D341Med (cell line): ENCODE results near the gene ODAPH.

ENCODE experiments used
- DNase-seq: peaks from one replicate; pipeline ENCODE4 v3.0.0; 2012; ENCODE audit warnings: low spot score

Gene ODAPH

DNA sequence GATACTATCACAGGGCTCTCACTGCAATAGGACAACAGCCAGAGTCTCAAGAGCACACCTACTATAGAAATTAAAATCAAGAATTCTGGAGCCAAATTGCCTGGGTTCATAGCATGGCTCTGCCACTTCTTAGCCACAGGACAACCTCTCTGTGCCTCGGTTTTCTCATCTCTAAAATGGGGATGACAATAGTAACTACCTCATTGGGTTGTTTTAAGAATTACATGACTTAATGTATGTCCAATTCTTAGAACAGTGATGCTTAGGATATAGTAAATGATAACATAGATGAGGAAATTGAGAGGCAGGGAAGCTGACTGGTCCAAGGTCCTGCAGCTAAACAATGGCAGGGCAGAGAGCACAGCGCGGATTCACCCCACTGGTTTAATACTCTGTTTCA, 11.0 kb upstream of the ODAPH start:
- no peak for DNase-seq

DNA sequence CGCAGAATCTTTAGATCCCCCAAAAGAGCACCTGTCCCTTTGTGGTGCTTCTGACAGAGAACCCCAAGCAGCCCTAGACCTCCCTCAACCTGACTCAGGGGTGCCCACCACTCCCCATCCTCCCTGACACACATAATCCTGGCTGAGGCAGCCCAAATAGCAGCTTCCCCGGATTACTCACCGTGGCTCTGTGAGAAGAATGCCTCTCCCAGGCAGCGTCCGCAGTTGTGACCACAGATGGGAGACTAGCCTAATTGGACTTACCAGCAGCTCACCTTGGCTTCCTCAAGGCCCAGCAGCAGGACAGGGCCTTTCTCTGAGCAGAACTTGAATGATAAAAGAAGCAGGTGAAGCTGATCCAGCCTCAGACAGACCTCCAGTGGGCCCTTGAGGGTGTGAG, 10.3 kb upstream of the ODAPH start:
- DNase-seq, result no peak

GRCh38 chr4:75547647-75548387, 8.0 kb upstream of the ODAPH start:
- DNase-seq, result no peak

GRCh38 chr4:75549019-75549418, 6.8 kb upstream of the ODAPH start:
- no peak for DNase-seq

DNA sequence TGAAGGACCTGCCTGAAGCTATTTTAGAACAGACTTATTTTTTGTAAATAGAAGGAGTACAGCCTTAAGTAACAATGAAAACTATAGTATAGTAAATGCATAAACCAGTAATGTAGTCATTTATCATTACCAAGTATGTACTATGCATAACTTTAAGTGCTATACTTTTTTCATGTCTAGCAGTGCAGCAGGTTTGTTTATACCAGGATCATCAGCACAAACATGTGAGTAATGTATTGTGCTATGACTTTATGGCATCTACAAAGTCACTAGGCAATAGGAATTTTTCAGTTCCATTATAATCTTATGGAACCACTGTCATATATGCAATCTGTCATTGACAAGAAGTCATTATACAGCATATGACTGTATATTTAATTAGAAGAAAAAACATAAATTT, 3.4 kb upstream of the ODAPH start:
- no peak for DNase-seq

DNA sequence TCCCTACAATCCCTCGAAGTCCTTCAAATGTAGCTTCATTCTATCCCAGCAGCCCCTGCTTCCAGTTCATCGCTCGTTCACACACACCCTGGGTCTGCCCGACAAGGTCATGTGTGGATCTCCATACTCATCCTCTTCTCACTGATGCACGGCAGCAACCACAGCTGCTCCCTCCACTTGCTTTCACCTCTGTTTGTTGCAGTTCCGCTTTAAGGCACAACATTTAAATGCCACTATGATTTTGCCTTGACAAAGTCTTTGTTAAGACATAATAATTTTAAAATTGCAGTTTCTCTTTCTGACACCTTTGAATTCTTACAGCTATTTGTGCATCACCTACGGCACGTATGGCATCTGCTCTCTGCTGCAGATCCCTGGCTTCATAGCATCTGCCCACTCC, 1.8 kb downstream of the ODAPH start:
- no peak for DNase-seq

- DNase-seq, result no peak
Observed at GRCh38 chr4:75561789-75562188, 5.9 kb downstream of the ODAPH start.

- DNase-seq, result no peak
Observed at GRCh38 chr4:75564023-75564422, 8.2 kb downstream of the ODAPH start.

GRCh38 chr4:75565481-75565880, 9.6 kb downstream of the ODAPH start:
- DNase-seq, result no peak

DNA sequence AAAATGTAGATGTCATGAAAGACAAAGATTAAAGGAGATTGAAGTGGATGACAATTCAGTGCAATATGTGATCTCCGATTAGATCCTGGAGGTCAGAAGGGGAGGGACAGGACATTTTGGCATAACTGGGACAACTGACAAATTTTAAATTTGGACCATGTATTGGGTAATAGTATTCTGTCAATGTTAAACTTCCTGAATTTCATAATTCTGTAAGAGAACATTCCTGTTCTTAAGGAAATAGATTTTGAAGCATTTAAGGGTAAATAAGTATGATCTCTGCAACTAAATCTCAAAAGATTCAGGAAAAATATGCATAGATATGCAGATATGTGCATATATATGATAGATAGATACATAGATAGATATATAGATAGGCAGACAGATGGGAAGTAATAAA, 11.0 kb downstream of the ODAPH start:
- DNase-seq, result no peak

GRCh38 chr4:75567725-75568124, 11.9 kb downstream of the ODAPH start:
- no peak for DNase-seq

- no peak for DNase-seq
Observed at GRCh38 chr4:75584067-75584466, 28.2 kb downstream of the ODAPH start.

GRCh38 chr4:75593393-75593792, 37.5 kb downstream of the ODAPH start:
- DNase-seq, result no peak

GRCh38 chr4:75596061-75596460, 40.2 kb downstream of the ODAPH start:
- no peak for DNase-seq

DNA sequence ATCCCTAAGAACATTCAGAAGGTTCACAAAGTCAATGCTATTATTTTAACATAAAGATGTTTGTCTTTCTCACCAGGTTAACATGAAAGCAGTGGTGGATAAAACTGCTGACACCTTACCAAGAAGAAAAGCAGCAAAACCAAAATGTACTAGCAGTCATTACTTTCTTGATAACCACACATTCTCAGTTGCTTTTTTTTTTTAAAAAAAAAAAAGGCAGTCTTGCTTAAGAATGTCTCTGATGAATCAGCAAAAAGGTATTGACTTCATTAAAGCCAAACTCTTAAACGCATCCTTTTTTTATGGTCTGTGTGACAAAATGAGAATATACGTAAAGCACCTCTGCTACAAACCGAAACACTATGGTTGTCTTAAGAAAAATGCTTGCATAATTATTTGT, 42.5 kb downstream of the ODAPH start:
- no peak for DNase-seq

GRCh38 chr4:75599647-75600046, 43.8 kb downstream of the ODAPH start:
- no peak for DNase-seq

DNA sequence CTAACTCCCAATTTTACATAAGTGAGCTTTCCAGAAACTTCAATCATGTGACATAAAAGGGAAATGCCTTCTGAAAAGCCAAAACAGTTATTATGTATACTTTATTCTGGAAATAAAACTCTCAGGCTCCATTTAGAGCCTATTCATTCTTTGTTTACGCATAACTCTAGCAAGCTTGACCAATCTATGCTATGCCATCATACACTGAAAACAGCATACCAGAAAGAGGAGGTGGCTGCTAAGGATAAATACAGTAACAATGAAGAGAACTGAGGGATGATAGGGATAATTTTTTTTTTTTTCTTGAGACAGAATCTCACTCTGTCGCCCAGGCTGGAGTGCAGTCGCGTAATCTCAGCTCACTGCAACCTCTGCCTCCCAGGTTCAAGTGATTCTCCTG, 50.1 kb downstream of the ODAPH start:
- no peak for DNase-seq

- no peak for DNase-seq
Observed at GRCh38 chr4:75612306-75612705, 56.4 kb downstream of the ODAPH start.
